COR-L47 (cell line): ENCODE data around the gene NEDD8.
"Not testable (repeated sequence)": the region's sequence is repeated elsewhere in the genome, so short reads cannot be mapped to it uniquely, and the experiment has no call there.

Source experiments
- DNase-seq: peaks from one replicate; lab custom pipeline; 2025; lab: John Stamatoyannopoulos, UW

Gene NEDD8

DNA sequence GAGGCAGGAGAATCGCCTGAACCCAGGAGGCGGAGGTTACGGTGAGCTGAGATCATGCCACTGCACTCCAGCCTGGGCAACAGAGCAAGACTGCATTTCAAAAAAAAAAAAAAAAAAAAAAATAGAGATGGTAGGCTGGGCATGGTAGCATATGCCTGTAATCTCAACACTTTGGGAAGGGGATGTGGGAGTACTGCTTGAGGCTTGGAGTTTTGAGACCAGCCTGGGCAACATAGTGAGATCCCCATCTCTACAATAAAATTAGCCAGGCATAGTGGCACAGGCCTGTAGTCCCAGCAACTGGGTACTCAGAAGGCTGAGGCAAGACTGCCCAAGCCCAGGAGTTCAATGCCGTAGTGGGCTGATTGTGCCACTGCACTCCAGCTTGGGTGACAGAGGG is 9.2 kb downstream of the NEDD8 start:
- not testable (repeated sequence) for DNase-seq

DNA sequence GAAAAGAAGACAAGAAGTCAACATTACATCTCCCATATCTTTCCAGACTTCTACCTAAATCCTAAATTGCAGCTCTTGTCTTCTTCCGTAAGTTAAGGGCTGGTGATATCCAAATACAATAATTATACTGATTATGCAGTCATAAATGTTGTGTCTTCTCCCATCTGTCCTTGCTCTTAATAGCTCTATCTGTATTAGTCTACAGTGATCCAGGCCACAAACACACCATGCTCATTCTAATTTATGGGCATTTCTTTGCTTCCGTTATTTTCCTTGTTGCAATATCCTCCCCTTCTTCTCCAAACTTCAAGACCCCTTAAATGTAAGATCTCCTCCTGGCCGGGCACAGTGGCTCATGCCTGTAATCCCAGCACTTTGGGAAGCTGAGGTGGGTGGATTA is 12.6 kb downstream of the NEDD8 start:
- no peak for DNase-seq

DNA sequence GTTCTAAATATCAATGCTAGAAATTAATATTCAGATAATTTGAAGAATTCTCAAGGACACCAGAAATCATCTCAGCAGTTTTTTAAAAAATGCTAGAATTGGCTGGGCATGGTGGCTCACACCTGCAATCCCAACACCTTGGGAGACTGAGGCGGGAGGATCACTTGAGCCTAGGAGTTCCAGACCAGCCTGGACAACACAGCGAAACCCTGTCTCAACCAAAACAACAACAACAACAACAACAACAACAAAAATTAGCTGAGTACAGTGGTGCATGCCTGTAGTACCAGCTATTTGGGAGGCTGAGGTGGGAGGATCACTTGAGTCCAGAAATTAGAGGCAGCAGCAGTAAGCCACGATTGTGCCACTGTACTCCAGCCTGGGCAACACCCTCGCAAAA is 13.1 kb downstream of the NEDD8 start:
- no peak for DNase-seq

DNA sequence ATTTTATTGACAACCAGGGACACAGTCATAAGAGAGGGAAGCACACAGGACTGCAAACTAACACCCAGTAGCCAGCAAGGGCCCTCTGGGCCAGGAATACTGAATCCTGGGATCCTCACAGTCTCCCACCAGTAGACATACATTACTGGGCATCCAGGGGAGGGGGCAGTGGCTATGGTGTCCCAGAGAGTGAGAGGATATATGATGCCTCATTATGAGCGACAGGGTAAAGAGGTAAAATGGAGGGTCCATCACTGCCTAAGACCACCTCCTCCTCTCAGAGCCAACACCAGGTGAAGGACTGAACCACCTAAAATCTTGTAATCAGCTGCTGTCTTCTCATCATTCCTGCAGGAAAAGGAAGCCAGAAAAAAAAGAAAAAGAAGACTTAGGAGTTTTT is 15.3 kb downstream of the NEDD8 start:
- DNase-seq: not testable (repeated sequence)

DNA sequence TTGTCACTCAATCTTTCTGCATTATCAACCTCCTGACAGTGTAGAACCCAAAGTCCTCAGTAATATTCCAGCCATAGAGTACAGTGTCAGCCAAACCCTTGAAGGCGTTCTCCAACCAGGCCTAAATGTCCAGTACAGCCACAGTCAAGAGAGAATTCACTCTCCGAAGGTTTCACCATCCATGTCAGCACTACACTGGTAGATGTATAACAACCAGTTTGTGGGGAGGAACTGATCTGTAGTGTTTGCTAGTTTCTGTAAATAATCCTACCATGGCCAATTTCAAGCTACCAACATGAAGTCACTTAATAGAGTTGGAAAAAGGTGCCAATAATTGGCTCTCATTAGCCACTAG is 15.8 kb downstream of the NEDD8 start:
- no peak for DNase-seq

DNA sequence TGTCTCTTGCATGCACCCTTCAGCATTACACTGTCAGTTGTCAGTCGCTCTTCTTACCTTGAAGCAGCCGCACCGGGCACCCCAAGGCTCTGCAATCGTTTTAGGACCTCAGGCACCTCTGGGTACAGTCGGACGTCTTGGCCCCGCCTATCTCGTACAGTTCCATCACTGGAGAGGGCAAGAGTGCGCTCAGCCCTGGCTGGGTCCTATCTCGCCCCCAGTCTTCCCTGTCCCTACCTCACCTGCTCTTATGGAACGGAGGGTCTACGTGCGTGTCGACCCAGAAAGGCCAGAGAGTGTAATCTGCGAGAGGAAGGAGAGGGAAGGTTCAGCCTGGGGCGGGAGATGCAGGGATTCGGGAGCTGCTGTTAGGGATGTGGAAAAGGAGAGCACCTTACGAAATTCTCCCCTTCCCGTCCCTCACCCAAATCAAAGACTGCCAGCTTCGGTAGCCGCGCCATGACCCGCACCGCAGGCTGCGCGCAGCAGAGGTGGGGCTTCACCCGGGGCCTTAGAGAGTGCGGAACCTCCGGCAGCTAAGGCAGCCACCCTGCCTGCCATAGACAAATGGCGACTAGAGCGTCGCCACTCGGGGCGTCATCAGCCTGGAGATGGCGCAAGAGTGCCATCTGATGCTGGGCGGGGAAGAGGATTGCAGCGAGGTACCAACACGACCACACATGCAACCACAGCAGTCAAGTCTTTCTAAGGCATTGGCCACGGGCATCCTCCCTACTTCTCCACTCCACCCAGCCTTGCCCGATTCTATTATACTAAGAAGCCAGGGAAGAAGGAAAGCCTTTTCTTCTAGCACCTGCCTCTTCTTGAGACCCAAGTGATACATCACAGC is 16.4 kb downstream of the NEDD8 start, which contains the start of gene MDP1:
Gene MDP1 (minus strand): TSS at position 572 of the 850 bp plus-strand sequence. CDS start 111 bp downstream, at position 461.
- peak; percentile 79 for DNase-seq

DNA sequence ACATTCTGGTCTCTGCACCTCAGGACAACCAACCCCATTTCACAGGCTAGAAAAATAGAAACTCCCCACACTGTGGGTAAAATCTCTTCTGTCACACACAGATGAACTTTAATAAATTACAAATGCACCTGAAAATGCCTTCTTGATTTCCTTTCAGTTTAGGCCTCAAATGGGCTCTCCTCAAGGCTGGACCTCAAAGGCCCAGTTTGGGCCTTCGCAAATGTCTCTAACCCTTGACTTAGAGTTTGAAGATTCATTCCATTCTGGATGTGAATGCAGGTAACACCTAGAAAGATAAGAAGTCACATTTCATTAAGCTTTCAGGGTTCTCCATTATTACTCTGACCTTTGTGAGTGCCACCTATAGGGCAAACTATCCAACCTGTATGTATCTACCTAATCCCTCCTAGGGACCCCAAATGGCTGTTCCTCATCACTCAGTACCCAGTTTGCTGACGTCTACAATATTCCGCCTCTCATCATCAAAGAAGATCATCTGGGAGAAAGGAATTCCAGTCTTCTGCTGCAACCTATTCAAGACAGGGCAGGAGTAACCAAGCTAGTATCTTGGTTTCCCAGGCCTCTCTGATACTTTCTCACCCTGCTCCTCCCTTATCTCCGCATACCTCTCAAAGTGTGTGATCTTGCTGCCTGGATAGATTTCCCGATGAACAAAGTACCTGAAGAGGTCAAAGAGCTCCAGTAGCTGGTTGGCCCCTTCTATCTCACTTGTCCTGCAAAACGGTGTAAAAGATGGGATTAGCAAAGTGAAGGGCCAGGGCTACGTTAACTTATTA is 18.1 kb downstream of the NEDD8 start:
- DNase-seq: no peak

DNA sequence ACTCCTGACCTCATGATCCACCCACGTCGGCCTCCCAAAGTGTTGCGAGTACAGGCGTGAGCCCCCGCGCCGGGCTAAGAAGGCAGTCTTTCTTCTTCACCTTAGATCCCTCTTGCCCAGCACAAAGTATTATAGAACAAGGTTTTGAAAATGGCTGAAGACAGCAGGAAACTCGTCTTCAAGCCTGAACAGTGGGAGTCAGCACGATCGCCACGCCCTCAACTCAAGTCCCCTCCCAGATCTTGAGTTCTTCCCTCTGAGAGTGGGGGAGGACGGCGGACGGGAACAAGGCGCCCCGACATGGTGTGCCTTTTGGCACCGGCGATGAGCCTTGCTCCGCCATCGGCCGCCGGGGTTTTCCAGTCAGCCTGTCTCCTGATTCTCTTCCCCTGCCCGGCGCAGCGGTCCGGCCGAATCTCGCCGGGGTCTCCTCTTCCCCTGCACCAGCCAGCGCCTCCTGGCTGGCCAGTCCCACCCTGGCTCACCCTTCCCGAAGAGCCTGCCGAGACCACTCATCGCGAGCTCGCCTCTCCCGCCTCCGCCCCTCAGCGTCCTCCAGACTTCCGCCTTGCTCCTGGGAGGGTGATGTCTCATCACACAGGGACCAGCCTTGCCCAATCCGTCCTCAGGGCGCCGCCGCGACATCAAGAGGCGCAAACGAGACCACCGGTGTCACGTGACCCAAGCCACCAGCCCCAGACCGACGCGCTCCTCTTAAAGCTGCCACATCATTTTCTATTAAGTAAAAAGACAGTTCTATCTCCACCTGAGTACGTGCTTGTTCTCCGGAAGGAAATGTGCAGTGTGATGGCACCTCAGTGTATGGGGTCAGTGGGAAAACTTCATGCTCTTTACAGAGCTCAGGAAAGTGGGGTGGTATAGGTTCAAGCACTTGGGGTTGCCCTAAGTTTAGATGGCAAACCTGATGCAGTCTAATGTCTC is 19.0 kb downstream of the NEDD8 start, which contains the start of gene CHMP4A:
Gene CHMP4A (minus strand): TSS at position 565 of the 942 bp plus-strand sequence. CDS start 49 bp downstream, at position 516.
- peak; percentile 95 for DNase-seq

DNA sequence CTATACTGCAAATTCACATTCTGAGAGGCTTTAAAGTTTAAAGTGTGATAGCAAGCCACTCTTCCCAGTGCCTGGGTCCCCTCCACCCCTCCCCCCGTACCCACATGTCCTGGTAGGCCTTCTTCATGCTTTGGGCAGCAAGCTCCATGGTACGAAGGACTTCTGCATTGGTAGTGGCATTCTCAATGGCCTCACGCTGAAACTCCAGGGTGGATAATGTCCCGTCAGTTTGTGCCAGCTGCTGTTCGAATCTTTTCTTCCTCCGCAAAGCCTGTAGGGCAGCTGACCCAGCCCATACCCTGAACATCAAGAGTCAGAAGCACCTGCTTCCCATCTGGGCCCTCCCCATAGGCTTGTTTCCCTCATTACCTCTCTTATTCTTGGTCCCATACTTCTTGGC is 20.9 kb downstream of the NEDD8 start:
- no peak for DNase-seq

DNA sequence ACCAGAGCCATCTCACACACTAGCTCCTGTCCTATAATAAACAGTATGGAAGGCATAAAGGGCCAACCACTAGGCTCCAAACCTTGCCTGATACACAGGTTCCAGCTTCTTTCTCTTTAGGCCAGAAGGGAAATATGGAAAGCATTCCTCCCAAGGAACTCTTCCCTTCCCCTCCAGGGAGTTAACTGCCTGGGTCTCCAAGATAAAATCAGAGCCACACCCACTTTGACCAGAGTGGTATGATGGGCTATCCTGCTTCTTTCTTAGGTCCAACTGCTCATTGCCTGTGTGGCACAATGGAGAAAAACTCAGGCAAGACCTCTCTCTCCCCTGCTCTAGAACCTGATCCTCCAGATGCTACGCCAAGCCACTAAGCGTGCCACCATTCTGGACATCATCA is 24.5 kb downstream of the NEDD8 start:
- no peak for DNase-seq

DNA sequence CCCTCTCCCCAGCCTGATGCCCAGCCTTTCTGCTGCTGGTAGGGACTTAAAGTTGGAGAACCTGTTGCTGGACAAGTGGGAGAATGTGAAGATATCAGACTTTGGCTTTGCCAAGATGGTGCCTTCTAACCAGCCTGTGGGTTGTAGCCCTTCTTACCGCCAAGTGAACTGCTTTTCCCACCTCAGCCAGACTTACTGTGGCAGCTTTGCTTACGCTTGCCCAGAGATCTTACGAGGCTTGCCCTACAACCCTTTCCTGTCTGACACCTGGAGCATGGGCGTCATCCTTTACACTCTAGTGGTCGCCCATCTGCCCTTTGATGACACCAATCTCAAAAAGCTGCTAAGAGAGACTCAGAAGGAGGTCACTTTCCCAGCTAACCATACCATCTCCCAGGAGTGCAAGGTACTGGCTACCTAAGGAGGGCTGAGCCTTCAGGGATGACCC is 25.0 kb downstream of the NEDD8 start:
- no peak for DNase-seq

DNA sequence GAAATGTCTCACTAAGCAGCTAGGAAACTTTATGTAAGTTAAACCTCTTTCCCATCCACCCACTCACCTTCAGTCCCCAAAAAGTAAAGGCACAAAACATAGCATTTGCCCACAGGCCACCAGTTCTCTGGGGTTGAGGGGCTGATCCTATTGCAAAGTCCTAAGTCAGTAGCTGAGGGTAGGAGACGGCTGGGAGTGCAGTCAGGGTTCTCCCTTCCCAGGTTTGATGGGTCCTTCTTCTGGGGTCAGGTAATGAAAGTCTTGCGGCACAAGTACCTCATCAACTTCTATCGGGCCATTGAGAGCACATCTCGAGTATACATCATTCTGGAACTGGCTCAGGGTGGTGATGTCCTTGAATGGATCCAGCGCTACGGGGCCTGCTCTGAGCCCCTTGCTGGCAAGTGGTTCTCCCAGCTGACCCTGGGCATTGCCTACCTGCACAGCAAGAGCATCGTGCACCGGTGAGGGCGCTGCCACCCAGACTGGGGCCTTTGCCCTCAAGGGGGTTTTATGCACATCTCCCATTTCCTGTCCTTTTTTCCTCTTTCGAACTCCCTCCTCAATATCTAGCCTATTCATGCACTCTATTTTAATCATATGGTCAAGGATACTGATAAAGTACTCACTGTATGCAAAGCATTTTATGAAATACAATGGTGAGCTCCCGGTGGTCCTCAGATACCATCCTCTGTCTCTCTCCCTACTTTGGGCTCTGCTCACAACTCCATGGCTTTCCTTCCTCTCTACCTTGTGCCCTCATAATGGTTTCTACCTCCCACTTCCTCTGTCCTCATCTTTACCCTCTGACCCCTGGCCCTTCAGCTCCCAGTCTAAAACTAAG is 25.7 kb downstream of the NEDD8 start:
- no peak for DNase-seq

DNA sequence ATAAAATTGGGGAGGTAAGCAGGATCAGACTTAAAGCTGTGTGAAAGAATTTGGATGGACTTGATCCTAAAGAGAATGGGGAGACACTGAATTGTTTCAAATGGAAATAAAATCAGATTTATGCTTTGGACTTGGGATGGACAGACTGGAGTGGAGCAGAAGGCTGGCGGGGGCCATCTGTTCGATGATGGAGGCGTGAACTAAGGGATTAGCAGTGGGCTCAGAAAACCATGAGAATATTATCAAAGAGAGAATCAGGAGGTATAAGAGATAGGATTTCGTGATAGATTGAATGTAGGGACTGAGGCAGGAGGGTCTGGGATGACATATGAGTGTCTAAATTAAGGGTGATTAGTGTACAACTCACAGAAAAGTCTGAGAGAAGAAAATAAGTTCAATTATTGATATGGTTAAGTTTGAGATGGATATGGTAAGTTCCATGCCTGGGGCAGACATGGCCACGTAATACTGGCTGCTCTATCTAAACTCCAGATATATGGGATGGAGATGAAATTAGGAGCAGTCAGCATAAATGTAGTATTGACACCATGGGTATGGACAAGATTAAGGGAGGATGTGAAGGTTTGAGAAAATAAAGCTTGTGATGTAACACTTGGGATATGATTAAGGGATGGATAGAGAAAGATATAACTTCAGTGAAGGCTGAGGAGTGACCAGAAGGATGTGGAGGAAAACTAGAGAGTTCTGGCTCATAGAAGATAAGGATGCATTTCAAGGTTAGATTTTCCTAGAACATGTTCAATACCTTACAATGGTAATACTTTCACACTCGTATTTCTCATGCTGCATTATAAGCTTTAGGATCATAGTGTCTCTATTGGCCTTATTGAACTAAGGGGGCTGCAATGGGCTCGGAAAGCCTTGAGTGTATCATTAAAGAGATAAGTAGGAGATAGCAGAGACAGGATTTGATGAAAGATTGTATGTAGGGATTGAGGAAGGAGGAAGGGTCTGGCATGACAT is 27.7 kb downstream of the NEDD8 start:
- DNase-seq: no peak

DNA sequence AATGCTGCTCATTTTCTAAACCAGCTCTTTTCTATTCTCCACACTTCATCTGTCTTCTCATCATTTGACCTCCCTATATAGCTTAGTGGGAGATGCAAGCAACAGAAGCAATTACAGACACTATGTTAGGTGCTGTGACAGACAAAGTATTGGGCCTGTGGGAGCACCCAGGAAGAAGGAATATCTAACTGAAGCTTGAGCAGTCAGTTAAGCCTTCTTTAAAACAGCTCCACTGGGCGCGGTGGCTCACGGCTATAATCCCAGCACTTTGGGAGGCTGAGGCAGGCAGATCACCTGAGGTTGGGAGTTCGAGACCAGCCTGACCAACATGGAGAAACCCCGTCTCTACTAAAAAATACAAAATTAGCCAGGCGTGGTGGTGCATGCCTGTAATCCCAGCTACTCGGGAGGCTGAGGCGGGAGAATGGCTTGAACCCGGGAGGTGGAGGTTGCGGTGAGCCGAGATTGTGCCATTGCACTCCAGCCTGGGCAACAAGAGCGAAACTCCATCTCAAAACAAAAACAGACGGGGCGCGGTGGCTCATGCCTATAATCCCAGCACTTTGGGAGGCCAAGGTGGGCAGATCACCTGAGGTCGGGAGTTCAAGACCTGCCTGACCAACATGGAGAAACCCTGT is 28.8 kb downstream of the NEDD8 start:
- not testable (repeated sequence) for DNase-seq

DNA sequence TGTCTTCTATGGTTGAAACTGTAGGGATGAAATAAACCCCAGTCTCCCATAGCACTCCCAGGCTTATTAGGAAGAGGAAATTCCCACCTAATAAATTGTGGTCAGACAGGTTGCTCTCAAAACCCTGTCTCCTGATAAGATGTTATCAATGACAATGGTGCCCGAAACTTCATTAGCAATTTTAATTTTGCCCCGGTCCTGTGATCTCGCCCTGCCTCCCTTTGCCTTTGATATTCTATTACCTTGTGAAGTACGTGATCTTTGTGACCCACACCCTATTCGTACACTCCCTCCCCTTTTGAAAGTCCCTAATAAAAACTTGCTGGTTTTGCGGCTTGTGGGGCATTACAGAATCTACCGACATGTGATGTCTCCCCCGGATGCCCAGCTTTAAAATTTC is 29.6 kb downstream of the NEDD8 start:
- DNase-seq: not testable (repeated sequence)

DNA sequence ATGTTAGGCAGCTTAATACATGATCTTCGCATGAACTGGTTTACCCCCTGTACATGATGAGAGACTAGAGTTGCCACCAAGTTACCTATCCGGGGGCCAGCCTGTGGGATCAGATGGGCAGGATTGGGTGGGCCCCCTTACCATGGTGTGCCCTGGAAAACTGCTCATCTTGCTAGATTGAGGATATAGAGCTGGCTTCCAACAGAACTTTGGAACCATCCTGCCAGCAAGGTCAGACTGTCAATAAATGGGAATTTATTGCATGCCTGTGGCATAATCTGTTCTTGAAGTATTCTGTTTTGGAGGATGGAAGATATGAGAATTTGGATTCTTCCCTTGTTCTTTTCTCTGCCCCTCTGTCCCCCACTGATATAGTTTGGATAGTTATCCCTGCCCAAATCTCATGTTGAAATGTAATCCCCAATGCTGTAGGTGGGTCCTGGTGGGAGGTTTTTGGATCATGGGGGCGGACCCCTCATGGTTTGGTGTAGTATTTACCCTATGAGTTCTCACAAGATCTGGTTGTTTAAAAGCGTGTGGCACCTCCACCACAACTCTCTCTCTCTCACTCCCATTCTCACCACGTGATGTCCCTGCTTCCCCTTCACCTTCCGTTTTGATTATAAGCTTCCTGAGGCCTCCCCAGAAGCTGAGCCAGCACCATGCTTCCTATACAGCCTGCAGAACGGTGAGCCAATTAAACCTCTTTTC is 33.2 kb downstream of the NEDD8 start:
- DNase-seq: no peak

DNA sequence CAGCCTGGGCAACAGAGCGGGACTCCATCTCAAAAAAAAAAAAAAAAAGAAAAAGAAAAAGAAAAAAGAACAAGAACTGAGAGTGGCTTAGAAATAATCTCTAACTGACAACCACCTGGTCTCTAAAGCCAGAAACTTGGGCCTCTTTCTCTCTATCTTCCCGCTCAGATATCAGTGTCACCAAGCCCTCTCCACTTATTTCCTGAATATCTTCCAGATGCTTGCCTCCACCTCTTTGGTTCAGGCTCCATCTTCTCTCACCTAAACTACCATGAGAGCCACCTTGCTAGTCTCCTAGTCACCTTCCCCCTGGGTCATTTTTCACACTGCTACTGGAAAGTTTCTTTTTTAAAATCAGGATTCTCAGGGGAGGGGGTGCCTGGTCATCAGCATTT is 35.1 kb downstream of the NEDD8 start:
- DNase-seq: no peak
